Measurements from ENCODE around the gene NOTCH1.
A peak's percentile ranks its signal among the peaks of the same experiment; 100 is the strongest.

The NOTCH1 gene

GRCh38 chr9:136589766-136590763 is 44.2 kb upstream of the NOTCH1 start:
- Histone ChIP-seq H3K27ac (no peak overlapping the region), H3K9me3 (ENCODE audit: severe bottlenecking) (peaks cover 4% of the 10 kb centered on the region), H3K27me3 (ENCODE audit: insufficient read depth, low read depth, severe bottlenecking) (no peaks in the 10 kb centered on the region), H3K36me3 (no peaks in the 10 kb centered on the region), H3K4me3 (ENCODE audit: low read depth, low read length) (no peak overlapping the region)
- no peak for DNase-seq
- TF ChIP-seq, protein P1, sequence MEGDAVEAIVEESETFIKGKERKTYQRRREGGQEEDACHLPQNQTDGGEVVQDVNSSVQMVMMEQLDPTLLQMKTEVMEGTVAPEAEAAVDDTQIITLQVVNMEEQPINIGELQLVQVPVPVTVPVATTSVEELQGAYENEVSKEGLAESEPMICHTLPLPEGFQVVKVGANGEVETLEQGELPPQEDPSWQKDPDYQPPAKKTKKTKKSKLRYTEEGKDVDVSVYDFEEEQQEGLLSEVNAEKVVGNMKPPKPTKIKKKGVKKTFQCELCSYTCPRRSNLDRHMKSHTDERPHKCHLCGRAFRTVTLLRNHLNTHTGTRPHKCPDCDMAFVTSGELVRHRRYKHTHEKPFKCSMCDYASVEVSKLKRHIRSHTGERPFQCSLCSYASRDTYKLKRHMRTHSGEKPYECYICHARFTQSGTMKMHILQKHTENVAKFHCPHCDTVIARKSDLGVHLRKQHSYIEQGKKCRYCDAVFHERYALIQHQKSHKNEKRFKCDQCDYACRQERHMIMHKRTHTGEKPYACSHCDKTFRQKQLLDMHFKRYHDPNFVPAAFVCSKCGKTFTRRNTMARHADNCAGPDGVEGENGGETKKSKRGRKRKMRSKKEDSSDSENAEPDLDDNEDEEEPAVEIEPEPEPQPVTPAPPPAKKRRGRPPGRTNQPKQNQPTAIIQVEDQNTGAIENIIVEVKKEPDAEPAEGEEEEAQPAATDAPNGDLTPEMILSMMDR (IDR thresholded peaks at IDR 0.05; ENCODE audit: low read depth, low read length), result no peak

GRCh38 chr9:136588663-136589464 is 43.0 kb upstream of the NOTCH1 start:
- peak overlapping the region; percentile 22 for H3K4me3 ChIP-seq (ENCODE audit: low read depth, low read length)
- no peaks in the 10 kb centered on the region for H3K27me3 ChIP-seq (ENCODE audit: insufficient read depth, low read depth, severe bottlenecking)
- H3K27ac ChIP-seq, result peak overlapping the region; percentile 75
- TF ChIP-seq, protein P1 (IDR thresholded peaks at IDR 0.05; ENCODE audit: low read depth, low read length), result no peak
- peak; percentile 73 for DNase-seq
- H3K36me3 ChIP-seq, result no peaks in the 10 kb centered on the region
- H3K9me3 ChIP-seq (ENCODE audit: severe bottlenecking), result peaks cover 4% of the 10 kb centered on the region

- TF ChIP-seq, protein P1 (IDR thresholded peaks at IDR 0.05; ENCODE audit: low read depth, low read length), result no peak
- Histone ChIP-seq H3K4me3 (ENCODE audit: low read depth, low read length) (peak overlapping the region; percentile 22), H3K27me3 (ENCODE audit: insufficient read depth, low read depth, severe bottlenecking) (no peaks in the 10 kb centered on the region), H3K27ac (peak overlapping the region; percentile 75), H3K9me3 (ENCODE audit: severe bottlenecking) (peaks cover 4% of the 10 kb centered on the region), H3K36me3 (no peaks in the 10 kb centered on the region)
- no peak for DNase-seq
Measured at GRCh38 chr9:136587944-136588662, 42.3 kb upstream of the NOTCH1 start.

DNA sequence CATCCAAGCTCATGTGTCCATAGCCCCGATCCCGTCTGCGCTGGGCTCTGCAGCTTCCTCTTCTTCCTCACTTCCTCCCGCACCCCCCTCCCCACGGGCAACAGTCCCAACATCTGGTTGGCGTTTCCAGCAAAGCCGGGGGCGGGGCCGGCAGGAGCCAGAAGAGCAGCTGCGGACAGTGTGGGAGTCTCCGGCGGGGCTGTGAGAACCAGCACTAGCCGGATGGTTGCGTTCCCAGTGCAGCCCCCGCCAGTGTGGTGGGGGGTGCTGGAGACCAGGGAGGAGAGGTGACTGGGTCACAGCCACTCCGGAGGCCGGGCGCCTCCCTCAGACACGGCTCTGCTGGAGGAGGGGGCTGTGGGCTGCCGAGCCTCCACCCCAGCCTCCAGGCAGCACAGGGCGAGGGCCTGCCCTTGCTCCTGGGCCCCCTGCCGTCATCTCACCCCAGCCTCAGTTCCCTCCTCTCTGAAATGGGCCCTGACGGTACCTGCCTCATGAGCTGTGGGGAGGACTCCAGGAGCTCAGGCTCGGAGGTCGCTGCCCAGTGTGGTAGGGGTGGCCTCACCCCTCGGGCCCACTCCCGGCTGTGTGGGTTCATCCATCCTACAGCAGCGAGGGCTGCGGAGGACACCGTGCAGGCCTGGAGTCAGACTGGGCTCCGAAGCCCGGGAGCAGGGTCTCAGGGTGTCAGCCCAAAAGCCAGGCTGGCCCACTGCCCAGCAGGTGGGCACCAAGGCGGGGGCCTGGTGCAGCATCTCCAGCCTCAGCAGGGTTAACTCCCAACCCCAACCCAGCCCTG is 41.5 kb upstream of the NOTCH1 start:
- no peak for DNase-seq
- TF ChIP-seq, protein P1 (IDR thresholded peaks at IDR 0.05; ENCODE audit: low read depth, low read length), result no peak
- Histone ChIP-seq H3K9me3 (ENCODE audit: severe bottlenecking) (peaks cover 4% of the 10 kb centered on the region), H3K36me3 (no peaks in the 10 kb centered on the region), H3K27me3 (ENCODE audit: insufficient read depth, low read depth, severe bottlenecking) (no peaks in the 10 kb centered on the region), H3K4me3 (ENCODE audit: low read depth, low read length) (no peak overlapping the region), H3K27ac (peak overlapping the region; percentile 31; the same call in 1 of the 2 replicates)
